Measurements from ENCODE around the gene CCND1. TPM values are rescaled to one million over a fixed set of nuclear protein-coding genes. Genes with fewer than 3 reads are reported as not detected.

Gene CCND1
- total RNA-seq, 1 experiment from 2014 or later, result 346 TPM

- Histone ChIP-seq H3K4me2 (peak overlapping the region; percentile 86), H3K36me3 (ENCODE audit: low read depth) (peaks cover 36% of the 10 kb centered on the region), H3K79me2 (ENCODE audit: low read depth) (peaks cover 82% of the 10 kb centered on the region), H3F3A (ENCODE audit: insufficient read depth, low read depth) (peaks cover 53% of the 10 kb centered on the region), H4K20me1 (ENCODE audit: insufficient read depth) (peaks cover 35% of the 10 kb centered on the region), H2AFZ (no peak overlapping the region), H3K4me3 (peak overlapping the region; percentile 99), H3K27ac (peak overlapping the region; percentile 85), H3K9me3 (ENCODE audit: insufficient read depth, low read depth) (no peaks in the 10 kb centered on the region), H3K9me2 (ENCODE audit: insufficient read depth) (no peaks in the 10 kb centered on the region), H3K27me3 (ENCODE audit: insufficient read depth, low read depth) (no peaks in the 10 kb centered on the region), H3K4me1 (replicated peaks; ENCODE audit: insufficient read depth) (peaks cover 32% of the 10 kb centered on the region)
- CTCF ChIA-PET, result interaction anchor here (0.6 to 1.1 kb wide), 3 partner anchors 44 to 347 kb away, joined by 3 to 9 read pairs (median 3); no protein-coding TSS in a partner anchor
- intact Hi-C loops (cut with micrococcal nuclease; ENCODE audit: unreplicated experiment), result loop anchor here (1.0 kb wide), 1 partner anchor 265 kb away; no protein-coding TSS in a partner anchor
- POLR2A ChIA-PET (ENCODE audit: unreplicated experiment), result no interaction called here
- DNase-seq, result no peak
- TF ChIP-seq CTCF (conservative IDR thresholded peaks at IDR 0.05) (no peak), EZH2 (IDR thresholded peaks at IDR 0.05; ENCODE audit: low read depth) (no peak)
- no TSS peak for BruUV-seq (replicated peaks)
These were observed 959 bp downstream of the CCND1 start for GRCh38 chr11:69641681-69642548.

- Histone ChIP-seq H3K79me2 (ENCODE audit: low read depth) (peaks cover 85% of the 10 kb centered on the region), H3K27ac (peak overlapping the region; percentile 85), H3F3A (ENCODE audit: insufficient read depth, low read depth) (peaks cover 59% of the 10 kb centered on the region), H3K27me3 (ENCODE audit: insufficient read depth, low read depth) (no peaks in the 10 kb centered on the region), H3K9me2 (ENCODE audit: insufficient read depth) (no peaks in the 10 kb centered on the region), H4K20me1 (ENCODE audit: insufficient read depth) (peaks cover 42% of the 10 kb centered on the region), H3K36me3 (ENCODE audit: low read depth) (peaks cover 42% of the 10 kb centered on the region), H3K4me1 (replicated peaks; ENCODE audit: insufficient read depth) (peaks cover 26% of the 10 kb centered on the region), H2AFZ (no peak overlapping the region), H3K4me2 (peak overlapping the region; percentile 86), H3K4me3 (peak overlapping the region; percentile 99), H3K9me3 (ENCODE audit: insufficient read depth, low read depth) (no peaks in the 10 kb centered on the region)
- TF ChIP-seq CTCF (conservative IDR thresholded peaks at IDR 0.05) (no peak), EZH2 (IDR thresholded peaks at IDR 0.05; ENCODE audit: low read depth) (no peak)
- ChIA-PET POLR2A (ENCODE audit: unreplicated experiment) (interaction anchor here (0.6 to 0.7 kb wide), 2 partner anchors 26 to 199 kb away, joined by 3 read pairs; no protein-coding TSS in a partner anchor), CTCF (interaction anchor here (0.6 to 1.2 kb wide), 4 partner anchors 44 to 198 kb away, joined by 3 to 9 read pairs (median 4); a partner anchor contains a TSS)
- DNase-seq, result no peak
- no TSS peak for BruUV-seq (replicated peaks)
- intact Hi-C loops (cut with micrococcal nuclease; ENCODE audit: unreplicated experiment), result no loop called here
These were observed 1.6 kb downstream of the CCND1 start for GRCh38 chr11:69642549-69642912.

GRCh38 chr11:69642913-69643632 lies 2.1 kb downstream of the CCND1 start:
- no peaks in the 10 kb centered on the region for H3K9me3 ChIP-seq (ENCODE audit: insufficient read depth, low read depth)
- CTCF ChIA-PET, result interaction anchor here (0.6 to 1.2 kb wide), 6 partner anchors 12 to 536 kb away, joined by 3 to 9 read pairs (median 4); a partner anchor contains a TSS
- intact Hi-C loops (cut with micrococcal nuclease; ENCODE audit: unreplicated experiment), result loop anchor here (1.0 kb wide), 1 partner anchor 542 kb away; no protein-coding TSS in a partner anchor
- peaks cover 87% of the 10 kb centered on the region for H3K79me2 ChIP-seq (ENCODE audit: low read depth)
- H3K27ac ChIP-seq, result peak overlapping the region; percentile 85
- H3K4me3 ChIP-seq, result peak overlapping the region; percentile 99
- no peaks in the 10 kb centered on the region for H3K9me2 ChIP-seq (ENCODE audit: insufficient read depth)
- peaks cover 22% of the 10 kb centered on the region for H3K4me1 ChIP-seq (replicated peaks; ENCODE audit: insufficient read depth)
- peak; percentile 91 for TF ChIP-seq CTCF (conservative IDR thresholded peaks at IDR 0.05)
- no peak for TF ChIP-seq EZH2 (IDR thresholded peaks at IDR 0.05; ENCODE audit: low read depth)
- peaks cover 47% of the 10 kb centered on the region for H4K20me1 ChIP-seq (ENCODE audit: insufficient read depth)
- DNase-seq, result peak; percentile 66 to 83
- peaks cover 47% of the 10 kb centered on the region for H3K36me3 ChIP-seq (ENCODE audit: low read depth)
- no TSS peak for BruUV-seq (replicated peaks)
- POLR2A ChIA-PET (ENCODE audit: unreplicated experiment), result interaction anchor here (0.6 to 1.1 kb wide), 4 partner anchors 26 to 344 kb away, joined by 3 to 6 read pairs (median 3); partner anchors contain the start of gene LTO1
- no peaks in the 10 kb centered on the region for H3K27me3 ChIP-seq (ENCODE audit: insufficient read depth, low read depth)
- no peak overlapping the region for H2AFZ ChIP-seq
- peak overlapping the region; percentile 86 for H3K4me2 ChIP-seq
- H3F3A ChIP-seq (ENCODE audit: insufficient read depth, low read depth), result peaks cover 64% of the 10 kb centered on the region

All from PC-9 (cell line).